ENCODE results near the gene GEMIN7.

DNA sequence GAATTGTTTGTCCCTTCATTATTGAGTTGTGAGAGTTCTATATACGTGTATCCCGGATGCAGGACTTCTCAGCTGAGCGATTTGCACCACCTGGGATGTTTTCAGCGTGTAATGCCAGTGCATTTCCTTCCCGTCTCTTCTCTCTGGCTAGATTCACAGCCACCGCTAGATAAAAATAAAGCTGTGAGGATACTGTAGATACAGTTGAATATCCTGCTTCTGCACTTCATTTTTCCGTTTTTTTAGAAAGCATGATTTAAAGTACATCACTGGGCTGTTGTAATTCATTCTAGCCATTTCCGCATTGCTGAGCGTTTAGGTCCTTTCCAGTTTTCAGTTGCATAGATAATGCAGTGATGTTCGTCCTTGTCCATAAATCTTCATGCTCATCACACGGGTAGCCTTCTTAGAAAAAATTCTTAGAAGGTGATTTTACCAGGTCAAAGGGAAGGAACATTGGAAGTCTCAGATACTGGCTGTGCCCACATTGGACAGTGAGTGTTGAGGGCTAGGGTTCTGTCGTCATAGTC lies 28.6 kb downstream of the GEMIN7 start:
- TF ChIP-seq REST (IDR thresholded peaks at IDR 0.05; ENCODE audit: insufficient replicate concordance, low read depth) (no peak), POLR2AphosphoS5 (IDR thresholded peaks at IDR 0.05; ENCODE audit: low read depth) (no peak), SPI1 (IDR thresholded peaks at IDR 0.05; ENCODE audit: borderline replicate concordance, low read depth) (no peak)
- TF ChIP-seq, protein P1, sequence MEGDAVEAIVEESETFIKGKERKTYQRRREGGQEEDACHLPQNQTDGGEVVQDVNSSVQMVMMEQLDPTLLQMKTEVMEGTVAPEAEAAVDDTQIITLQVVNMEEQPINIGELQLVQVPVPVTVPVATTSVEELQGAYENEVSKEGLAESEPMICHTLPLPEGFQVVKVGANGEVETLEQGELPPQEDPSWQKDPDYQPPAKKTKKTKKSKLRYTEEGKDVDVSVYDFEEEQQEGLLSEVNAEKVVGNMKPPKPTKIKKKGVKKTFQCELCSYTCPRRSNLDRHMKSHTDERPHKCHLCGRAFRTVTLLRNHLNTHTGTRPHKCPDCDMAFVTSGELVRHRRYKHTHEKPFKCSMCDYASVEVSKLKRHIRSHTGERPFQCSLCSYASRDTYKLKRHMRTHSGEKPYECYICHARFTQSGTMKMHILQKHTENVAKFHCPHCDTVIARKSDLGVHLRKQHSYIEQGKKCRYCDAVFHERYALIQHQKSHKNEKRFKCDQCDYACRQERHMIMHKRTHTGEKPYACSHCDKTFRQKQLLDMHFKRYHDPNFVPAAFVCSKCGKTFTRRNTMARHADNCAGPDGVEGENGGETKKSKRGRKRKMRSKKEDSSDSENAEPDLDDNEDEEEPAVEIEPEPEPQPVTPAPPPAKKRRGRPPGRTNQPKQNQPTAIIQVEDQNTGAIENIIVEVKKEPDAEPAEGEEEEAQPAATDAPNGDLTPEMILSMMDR (IDR thresholded peaks at IDR 0.05; ENCODE audit: insufficient read depth, low read length) = no peak
